Suppressor macrophage treated with lipopolysaccharide for 4 hours (primary cell): Measurements from ENCODE around the gene DARS2.
"Not testable (repeated sequence)": the region's sequence is repeated elsewhere in the genome, so short reads cannot be mapped to it uniquely, and the experiment has no call there.

Source experiments
- DNase-seq: peaks from one replicate; pipeline ENCODE4 v3.0.0-alpha.2; 2020

DARS2 gene

GRCh38 chr1:173824315-173825081 is at the start of gene DARS2, which contains the start of gene CENPL:
Gene DARS2, plus strand, starts transcription at chr1:173824673. Its CDS starts 557 bp downstream, at chr1:173825230.
Gene CENPL, minus strand, starts transcription at chr1:173824883. Its CDS starts 13,584 bp downstream, at chr1:173811299.
- DNase-seq, result peak; percentile 97

GRCh38 chr1:173775578-173776226 is 48.8 kb upstream of the DARS2 start:
- no peak for DNase-seq

- no peak for DNase-seq
Observed at GRCh38 chr1:173779936-173780335, 44.5 kb upstream of the DARS2 start.

- DNase-seq, result no peak
Observed at GRCh38 chr1:173784997-173785396, 39.5 kb upstream of the DARS2 start.

GRCh38 chr1:173789841-173790240 is 34.6 kb upstream of the DARS2 start:
- DNase-seq, result no peak

- no peak for DNase-seq
Observed at GRCh38 chr1:173798078-173798477, 26.4 kb upstream of the DARS2 start.

- not testable (repeated sequence) for DNase-seq
Observed at GRCh38 chr1:173799995-173800394, 24.5 kb upstream of the DARS2 start.

- DNase-seq, result no peak
Observed at GRCh38 chr1:173802961-173803360, 21.5 kb upstream of the DARS2 start.

GRCh38 chr1:173813654-173814053 is 10.8 kb upstream of the DARS2 start:
- DNase-seq, result not testable (repeated sequence)

- no peak for DNase-seq
Observed at GRCh38 chr1:173818459-173818858, 6.0 kb upstream of the DARS2 start.

- DNase-seq, result no peak
Observed at GRCh38 chr1:173821680-173822079, 2.8 kb upstream of the DARS2 start.

GRCh38 chr1:173823781-173824314 is 625 bp upstream of the DARS2 start:
- DNase-seq, result no peak

- no peak for DNase-seq
Observed at GRCh38 chr1:173827611-173828010, 3.1 kb downstream of the DARS2 start.

GRCh38 chr1:173832748-173833147 is 8.3 kb downstream of the DARS2 start:
- DNase-seq, result no peak

- DNase-seq, result no peak
Observed at GRCh38 chr1:173852105-173852504, 27.6 kb downstream of the DARS2 start.

- no peak for DNase-seq
Observed at GRCh38 chr1:173853074-173853473, 28.6 kb downstream of the DARS2 start.

- DNase-seq, result no peak
Observed at GRCh38 chr1:173856014-173856413, 31.5 kb downstream of the DARS2 start.

- no peak for DNase-seq
Observed at GRCh38 chr1:173856903-173857302, 32.4 kb downstream of the DARS2 start.

GRCh38 chr1:173857363-173857917 is 33.0 kb downstream of the DARS2 start:
- no peak for DNase-seq

GRCh38 chr1:173859547-173859946 is 35.1 kb downstream of the DARS2 start:
- DNase-seq, result not testable (repeated sequence)

- no peak for DNase-seq
Observed at GRCh38 chr1:173860065-173860464, 35.6 kb downstream of the DARS2 start.

GRCh38 chr1:173861731-173862145 is 37.3 kb downstream of the DARS2 start:
- DNase-seq, result no peak

- not testable (repeated sequence) for DNase-seq
Observed at GRCh38 chr1:173862146-173862768, 37.8 kb downstream of the DARS2 start.
